ENCODE measurements around the gene TAPT1.

DNA sequence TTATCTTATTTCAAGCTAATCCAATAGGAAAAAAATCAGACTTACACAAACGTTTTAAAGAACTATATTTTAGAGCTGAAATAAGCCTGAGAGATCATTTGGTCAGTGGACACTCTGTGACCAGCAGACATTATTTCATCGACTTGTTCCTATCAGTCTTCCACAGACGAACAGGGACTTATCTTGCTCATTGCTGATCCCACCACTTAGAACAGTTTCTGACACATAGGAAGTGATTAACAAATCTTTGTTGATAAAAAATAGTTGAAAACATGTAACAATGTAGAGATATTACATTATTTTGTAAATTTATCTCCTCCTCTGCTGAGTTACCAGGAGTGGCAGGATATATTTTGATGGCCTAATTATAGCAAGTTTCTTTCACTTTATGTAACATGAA is 65.8 kb downstream of the TAPT1 start:
- no peak for TF ChIP-seq FOXA1 (IDR thresholded peaks at IDR 0.05)
- no peak for TF ChIP-seq FOXK2 (IDR thresholded peaks at IDR 0.05)
- TF ChIP-seq, protein P1, sequence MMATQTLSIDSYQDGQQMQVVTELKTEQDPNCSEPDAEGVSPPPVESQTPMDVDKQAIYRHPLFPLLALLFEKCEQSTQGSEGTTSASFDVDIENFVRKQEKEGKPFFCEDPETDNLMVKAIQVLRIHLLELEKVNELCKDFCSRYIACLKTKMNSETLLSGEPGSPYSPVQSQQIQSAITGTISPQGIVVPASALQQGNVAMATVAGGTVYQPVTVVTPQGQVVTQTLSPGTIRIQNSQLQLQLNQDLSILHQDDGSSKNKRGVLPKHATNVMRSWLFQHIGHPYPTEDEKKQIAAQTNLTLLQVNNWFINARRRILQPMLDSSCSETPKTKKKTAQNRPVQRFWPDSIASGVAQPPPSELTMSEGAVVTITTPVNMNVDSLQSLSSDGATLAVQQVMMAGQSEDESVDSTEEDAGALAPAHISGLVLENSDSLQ (IDR thresholded peaks at IDR 0.05) = no peak
- no peak for TF ChIP-seq FOXM1 (IDR thresholded peaks at IDR 0.05; ENCODE audit: borderline replicate concordance)
- no peak for TF ChIP-seq LEF1 (IDR thresholded peaks at IDR 0.05; ENCODE audit: borderline replicate concordance)
- no peak for TF ChIP-seq L3MBTL2 (conservative IDR thresholded peaks at IDR 0.05)
- no peak for TF ChIP-seq HDGF (IDR thresholded peaks at IDR 0.05; ENCODE audit: borderline replicate concordance)
- no peak for TF ChIP-seq SP1 (IDR thresholded peaks at IDR 0.05)
- TF ChIP-seq ELF4 (IDR thresholded peaks at IDR 0.05) = no peak
- no peak for TF ChIP-seq SUZ12 (IDR thresholded peaks at IDR 0.05)
- TF ChIP-seq NFRKB (IDR thresholded peaks at IDR 0.05) = no peak
- no peak for TF ChIP-seq TARDBP (IDR thresholded peaks at IDR 0.05)
- no peak for TF ChIP-seq ZNF384 (IDR thresholded peaks at IDR 0.05)

Data from HEK293T (cell line).